GM21528 (cell line): ENCODE measurements around the gene TMED6.
"Not testable (repeated sequence)": the region's sequence is repeated elsewhere in the genome, so short reads cannot be mapped to it uniquely, and the experiment has no call there.

Experiments used
- ATAC-seq: cut with Tn5 transposase; IDR thresholded peaks from one replicate; pipeline ENCODE4 v1.9.1; 2021; ENCODE audit warnings: mild to moderate bottlenecking, moderate library complexity; ENCODE audit not compliant: unreplicated experiment, low FRiP score

The TMED6 gene

GRCh38 chr16:69307091-69307490 is 44.5 kb downstream of the TMED6 start:
- no peak for ATAC-seq

- ATAC-seq = no peak
These were observed 45.6 kb downstream of the TMED6 start for GRCh38 chr16:69306031-69306430.

GRCh38 chr16:69302301-69302700 is 49.3 kb downstream of the TMED6 start:
- ATAC-seq = no peak

GRCh38 chr16:69301861-69302260 is 49.7 kb downstream of the TMED6 start:
- ATAC-seq = no peak

GRCh38 chr16:69301187-69301586 is 50.4 kb downstream of the TMED6 start:
- ATAC-seq = no peak

- no peak for ATAC-seq
These were observed 53.3 kb downstream of the TMED6 start for GRCh38 chr16:69298261-69298660.

GRCh38 chr16:69296771-69297170 is 54.8 kb downstream of the TMED6 start:
- ATAC-seq = not testable (repeated sequence)

GRCh38 chr16:69294051-69294450 is 57.5 kb downstream of the TMED6 start:
- ATAC-seq = no peak

GRCh38 chr16:69293401-69293800 is 58.2 kb downstream of the TMED6 start:
- no peak for ATAC-seq
